ENCODE results near the gene PANK4.

GRCh38 chr1:2558420-2558819 is 32.0 kb upstream of the PANK4 start:
- TF ChIP-seq MAX (IDR thresholded peaks at IDR 0.05) (no peak), YY1 (IDR thresholded peaks at IDR 0.05; ENCODE audit: low read depth) (no peak), RAD21 (IDR thresholded peaks at IDR 0.05; ENCODE audit: low read depth) (no peak), CEBPB (IDR thresholded peaks at IDR 0.05) (no peak), TAF1 (IDR thresholded peaks at IDR 0.05; ENCODE audit: low read depth) (no peak), EP300 (IDR thresholded peaks at IDR 0.05; ENCODE audit: borderline replicate concordance) (no peak), TCF12 (IDR thresholded peaks at IDR 0.05; ENCODE audit: low read depth) (no peak), NFIC (IDR thresholded peaks at IDR 0.05) (no peak)
